GM10248 (cell line): Measurements from ENCODE around the gene TNFRSF8.
"Not testable (repeated sequence)": the region's sequence is repeated elsewhere in the genome, so short reads cannot be mapped to it uniquely, and the experiment has no call there.

Experiments used
- CTCF ChIA-PET: fragments of 300-600 bp; sonication (Branson Sonifier 250); formaldehyde crosslinking; extraction: SDS; loops from one replicate; lab custom pipeline; 2021; ENCODE audit warnings: antibody characterized with exemption; lab: Yijun Ruan, JAX
- POLR2A ChIA-PET: fragments of 350-650 bp; sonication (Branson Sonifier 250); formaldehyde crosslinking; extraction: SDS; loops from one replicate; lab custom pipeline; 2020; ENCODE audit warnings: antibody characterized with exemption; lab: Yijun Ruan, JAX
- DNase-seq: peaks from one replicate; pipeline ENCODE4 v3.0.0; 2012; ENCODE audit errors: extremely low spot score
- CTCF ChIP-seq: IDR thresholded peaks from 2 replicates; pipeline ENCODE4 v1.5.1; 2012; ENCODE audit warnings: mild to moderate bottlenecking, low read depth; ENCODE audit errors: extremely low read depth, missing control alignments, control extremely low read depth

The TNFRSF8 gene

DNA sequence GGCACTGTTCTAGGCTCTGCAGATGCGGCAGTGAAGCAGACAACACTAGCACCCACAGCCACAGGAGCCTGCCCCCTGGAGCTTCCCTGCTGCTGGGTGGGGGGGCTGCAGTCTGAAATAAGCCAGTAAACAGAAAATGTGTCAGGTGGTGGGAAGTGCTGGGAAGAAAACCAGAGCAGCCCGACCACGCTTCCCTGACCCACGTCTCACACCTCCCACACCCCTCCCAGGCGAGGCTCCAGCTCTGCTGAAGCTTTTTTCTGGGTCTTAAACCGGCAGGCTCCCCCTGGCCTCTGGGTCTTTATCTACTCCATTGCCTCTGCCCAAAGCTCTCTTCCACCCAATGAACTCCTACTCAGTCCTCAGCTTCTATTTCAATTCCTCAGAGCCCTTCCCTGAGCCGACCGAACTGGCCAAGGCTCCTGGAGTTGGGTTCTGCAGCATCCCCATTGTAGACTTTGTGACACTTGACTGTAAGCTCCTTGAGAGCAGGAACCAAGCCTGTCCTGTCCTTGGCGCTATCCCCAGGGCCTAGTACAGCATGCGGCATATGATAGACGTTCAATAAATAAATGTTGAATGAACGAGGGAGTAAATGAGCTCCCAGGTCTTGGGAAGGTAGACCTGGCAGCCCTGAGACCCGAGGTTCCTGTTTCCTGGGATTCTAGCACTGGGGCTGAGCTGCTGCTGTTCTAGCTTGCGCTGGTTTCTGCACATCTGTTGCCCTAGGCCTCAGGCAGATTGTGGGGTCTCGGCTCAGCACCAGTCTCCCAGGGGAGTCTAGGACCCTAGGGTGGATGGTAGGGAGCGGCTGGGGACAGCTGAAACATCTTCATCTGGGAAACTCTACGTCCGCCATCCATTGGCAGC lies 25.4 kb upstream of the TNFRSF8 start:
- POLR2A ChIA-PET: interaction anchor here (0.8 to 4.1 kb wide), 5 partner anchors 11 to 129 kb away, joined by 3 to 25 read pairs (median 4); partner anchors contain the start of gene MIIP
- no peak for DNase-seq
- CTCF ChIA-PET: interaction anchor here (1.1 to 4.9 kb wide), 10 partner anchors 9 to 86 kb away, joined by 4 to 35 read pairs (median 8); partner anchors contain the start of gene MIIP
- TF ChIP-seq CTCF: no peak

DNA sequence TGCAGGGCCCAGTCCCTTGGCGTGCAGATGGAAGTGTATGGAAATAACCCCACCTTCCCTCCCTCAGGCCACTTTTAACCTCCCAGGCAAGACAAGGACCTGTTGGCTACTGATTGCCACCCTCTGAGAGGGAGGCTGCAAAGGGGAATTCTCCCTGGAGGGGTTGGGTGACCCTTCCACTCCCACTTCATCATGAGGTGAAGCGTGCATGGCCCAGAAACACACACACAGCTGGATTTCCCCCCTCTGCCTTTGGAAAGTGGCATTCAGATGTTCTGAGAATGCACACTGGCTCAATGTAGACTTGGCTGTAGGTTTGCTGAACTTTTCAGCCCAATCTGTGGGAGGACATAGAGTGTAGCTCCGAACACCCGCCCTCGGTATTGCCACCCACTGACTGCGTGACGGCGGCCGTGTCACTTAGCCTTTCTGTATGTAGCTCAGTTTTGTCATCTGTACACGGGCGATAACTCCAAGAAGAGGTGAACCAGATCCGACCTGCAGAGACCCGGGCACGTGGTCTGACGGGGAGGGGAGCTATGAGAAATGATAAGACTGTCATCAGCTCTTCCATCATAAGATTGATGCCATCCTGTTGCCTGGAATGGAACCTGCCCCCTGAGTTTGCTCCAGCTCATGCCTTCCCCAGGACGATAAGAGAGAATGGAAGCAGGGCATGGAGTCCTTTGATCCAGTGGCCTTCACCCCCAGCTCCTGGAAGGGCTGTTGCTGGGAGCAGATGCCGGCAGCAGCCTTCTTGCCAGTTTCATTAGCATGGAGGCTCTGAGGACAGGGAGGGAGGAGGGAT lies 24.5 kb upstream of the TNFRSF8 start:
- ChIA-PET POLR2A (interaction anchor here (0.5 to 4.1 kb wide), 6 partner anchors 13 to 130 kb away, joined by 3 to 25 read pairs (median 6); partner anchors contain the start of genes KIAA2013 and MIIP), CTCF (interaction anchor here (1.1 to 4.9 kb wide), 11 partner anchors 7 to 85 kb away, joined by 4 to 35 read pairs (median 7); partner anchors contain the start of gene MIIP)
- DNase-seq: no peak
- no peak for TF ChIP-seq CTCF

- no peak for DNase-seq
- POLR2A ChIA-PET: interaction anchor here (0.5 to 4.1 kb wide), 6 partner anchors 13 to 130 kb away, joined by 3 to 25 read pairs (median 5); partner anchors contain the start of genes KIAA2013 and MIIP
- TF ChIP-seq CTCF: no peak
- CTCF ChIA-PET: interaction anchor here (1.1 to 4.9 kb wide), 11 partner anchors 8 to 85 kb away, joined by 4 to 35 read pairs (median 7); partner anchors contain the start of gene MIIP
Measured at GRCh38 chr1:12039164-12039525, 24.0 kb upstream of the TNFRSF8 start.

- DNase-seq: not testable (repeated sequence)
- POLR2A ChIA-PET: interaction anchor here (0.7 to 4.1 kb wide), 7 partner anchors 12 to 140 kb away, joined by 3 to 25 read pairs (median 4); partner anchors contain the start of gene MIIP
- CTCF ChIA-PET: interaction anchor here (0.8 to 4.9 kb wide), 16 partner anchors 9 to 84 kb away, joined by 3 to 35 read pairs (median 6); partner anchors contain the start of gene MIIP
Measured at GRCh38 chr1:12039824-12040456, 23.2 kb upstream of the TNFRSF8 start.

DNA sequence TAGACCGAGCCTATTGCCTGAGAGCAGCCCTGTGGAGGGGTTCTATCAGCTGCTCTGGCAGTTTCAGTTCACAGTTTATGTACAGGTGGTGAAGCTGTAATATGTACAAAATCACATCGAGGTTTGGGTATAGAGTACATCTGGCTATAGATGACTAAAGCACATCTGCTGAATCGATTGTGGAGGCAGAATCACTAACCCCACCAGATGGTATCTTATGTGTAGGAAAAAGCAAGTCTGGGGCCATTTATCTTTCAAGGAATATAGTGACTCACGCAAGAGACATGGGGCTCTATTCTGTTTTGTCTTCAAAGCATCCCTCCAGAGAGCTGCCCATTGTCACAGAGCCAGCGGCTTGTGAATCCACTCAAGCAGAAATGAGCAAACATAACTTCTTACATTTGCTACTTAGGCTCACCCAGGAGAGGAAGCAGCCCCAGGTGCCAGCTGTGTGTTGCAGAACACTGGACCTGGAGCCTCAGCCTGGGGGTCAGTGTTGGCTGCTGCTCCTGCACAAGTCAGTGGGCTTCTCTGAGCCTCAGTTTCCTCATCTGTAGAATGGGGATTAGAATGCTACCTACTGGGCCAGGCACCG lies 22.5 kb upstream of the TNFRSF8 start:
- ChIA-PET CTCF (interaction anchor here (0.8 to 4.9 kb wide), 13 partner anchors 8 to 74 kb away, joined by 3 to 35 read pairs (median 6); partner anchors contain the start of gene MIIP), POLR2A (interaction anchor here (0.7 to 4.1 kb wide), 7 partner anchors 11 to 139 kb away, joined by 3 to 25 read pairs (median 4); no protein-coding TSS in a partner anchor)
- DNase-seq: peak; percentile 62
- no peak for TF ChIP-seq CTCF

GRCh38 chr1:12044187-12044877 lies 18.8 kb upstream of the TNFRSF8 start:
- POLR2A ChIA-PET: interaction anchor here (1.3 to 1.5 kb wide), 2 partner anchors 25 to 135 kb away, joined by 5 to 9 read pairs; partner anchors contain the start of gene MIIP
- CTCF ChIA-PET: interaction anchor here (2.6 kb wide), 1 partner anchor 35 kb away, joined by 15 read pairs; no protein-coding TSS in a partner anchor
- not testable (repeated sequence) for DNase-seq
